Peyer's patch (tissue), 4 donors: ENCODE data around the gene TDO2. TPM values are rescaled to one million over a fixed set of nuclear protein-coding genes. Genes with fewer than 3 reads are reported as not detected.
A peak's percentile ranks its signal among the peaks of the same experiment; 100 is the strongest.

Experiments used
- DNase-seq, 3 donors: peaks; one replicate each; pipeline ENCODE4 v3.0.0-alpha.2; 2017 to 2019
- H3K27ac ChIP-seq, 4 donors: fragments of 200-600 bp; sonication (generic); one replicate each; pipeline ENCODE4 v1.5.1; 2016 to 2019
- H3K27me3 ChIP-seq, 2 donors: fragments of 200-600 bp; sonication (generic); one replicate each; pipeline ENCODE4 v1.5.1; 2019
- H3K36me3 ChIP-seq, 3 donors: fragments of 200-600 bp; sonication (generic); one replicate each; pipeline ENCODE4 v1.5.1; 2016 to 2019
- H3K4me1 ChIP-seq, 4 donors: fragments of 200-600 bp; sonication (generic); one replicate each; pipeline ENCODE4 v1.5.1; 2016 to 2019
- H3K4me3 ChIP-seq, 4 donors: fragments of 200-600 bp; sonication (generic); 1 replicate in 3 of 4; 2 replicates in 1 of 4; pipeline ENCODE4 v1.5.1; 2016 to 2019; ENCODE audit warnings: mild to moderate bottlenecking in 1 of 4
- H3K9me3 ChIP-seq, 4 donors: fragments of 200-600 bp; sonication (generic); one replicate each; pipeline ENCODE4 v1.5.1; 2016 to 2019; ENCODE audit warnings: mild to moderate bottlenecking in 1 of 4
- CTCF ChIP-seq, 6 experiments: fragments of 450-650 bp in 4 of 6; fragments of 200-600 bp in 2 of 6; sonication (generic) in 1 of 6; IDR thresholded peaks; one replicate each; pipeline ENCODE4 v1.5.1; 2017 to 2019; ENCODE audit warnings: antibody characterized with exemption in 6 of 6, mild to moderate bottlenecking in 3 of 6, moderate library complexity in 1 of 6
- POLR2A ChIP-seq, 2 donors: fragments of 450-650 bp; IDR thresholded peaks; one replicate each; pipeline ENCODE4 v1.5.1; 2017; ENCODE audit warnings: antibody characterized with exemption in 2 of 2, mild to moderate bottlenecking in 2 of 2, moderate library complexity in 2 of 2
- total RNA-seq, 4 donors: library from RNA; depleted of rRNA; stranded (reverse); fragments of >200 nt; gene quantifications; one replicate each; pipeline ENCODE4 v1.1.0, GENCODE V29; 2016

Gene TDO2
- total RNA-seq, 4 donors from 2014 or later, result 5.0 TPM; not detected in 3

- no peak for DNase-seq
- Histone ChIP-seq H3K4me3 (no peak overlapping the region), H3K36me3 (no peaks in the 10 kb centered on the region), H3K27me3 (no peaks in the 10 kb centered on the region), H3K27ac (peak overlapping the region in 1 of 4 donors; percentile 5), H3K4me1 (no peaks in the 10 kb centered on the region), H3K9me3 (no peaks in the 10 kb centered on the region)
- TF ChIP-seq CTCF (IDR thresholded peaks at IDR 0.05), result no peak
- no peak for TF ChIP-seq POLR2A (IDR thresholded peaks at IDR 0.05)
Measured at GRCh38 chr4:155900381-155900780, 3.1 kb upstream of the TDO2 start.

- H3K27me3 ChIP-seq, result no peaks in the 10 kb centered on the region
- no peak for TF ChIP-seq POLR2A (IDR thresholded peaks at IDR 0.05)
- no peak for TF ChIP-seq CTCF (IDR thresholded peaks at IDR 0.05)
- no peak for DNase-seq
- no peak overlapping the region for H3K27ac ChIP-seq
- H3K36me3 ChIP-seq, result no peaks in the 10 kb centered on the region
- no peaks in the 10 kb centered on the region for H3K4me1 ChIP-seq
- H3K9me3 ChIP-seq, result no peaks in the 10 kb centered on the region
- H3K4me3 ChIP-seq, result no peak overlapping the region
Measured at GRCh38 chr4:155901013-155901412, 2.5 kb upstream of the TDO2 start.

- peak overlapping the region in 1 of 4 donors; percentile 10 for H3K4me3 ChIP-seq
- no peaks in the 10 kb centered on the region for H3K4me1 ChIP-seq
- no peak for TF ChIP-seq CTCF (IDR thresholded peaks at IDR 0.05)
- no peak for TF ChIP-seq POLR2A (IDR thresholded peaks at IDR 0.05)
- H3K9me3 ChIP-seq, result no peaks in the 10 kb centered on the region
- no peak for DNase-seq
- no peak overlapping the region for H3K27ac ChIP-seq
- no peaks in the 10 kb centered on the region for H3K27me3 ChIP-seq
- no peaks in the 10 kb centered on the region for H3K36me3 ChIP-seq
Measured at GRCh38 chr4:155904331-155904730, 835 bp downstream of the TDO2 start.

GRCh38 chr4:155906554-155907247, 3.2 kb downstream of the TDO2 start:
- TF ChIP-seq POLR2A (IDR thresholded peaks at IDR 0.05), result no peak
- TF ChIP-seq CTCF (IDR thresholded peaks at IDR 0.05), result no peak
- no peak for DNase-seq
- no peaks in the 10 kb centered on the region for H3K9me3 ChIP-seq

GRCh38 chr4:155907556-155907955, 4.1 kb downstream of the TDO2 start:
- H3K27me3 ChIP-seq, result no peaks in the 10 kb centered on the region
- no peak overlapping the region for H3K27ac ChIP-seq
- DNase-seq, result no peak
- no peaks in the 10 kb centered on the region for H3K9me3 ChIP-seq
- H3K4me3 ChIP-seq, result no peak overlapping the region
- H3K36me3 ChIP-seq, result no peaks in the 10 kb centered on the region
- H3K4me1 ChIP-seq, result no peaks in the 10 kb centered on the region
- TF ChIP-seq POLR2A (IDR thresholded peaks at IDR 0.05) (no peak), CTCF (IDR thresholded peaks at IDR 0.05) (no peak)

More at GRCh38 chr4:155906554-155907247, 3.2 kb downstream of the TDO2 start:
- H3K4me3 ChIP-seq, result no peak overlapping the region
- no peaks in the 10 kb centered on the region for H3K27me3 ChIP-seq
- H3K27ac ChIP-seq, result no peak overlapping the region
- H3K36me3 ChIP-seq, result no peaks in the 10 kb centered on the region
- no peaks in the 10 kb centered on the region for H3K4me1 ChIP-seq
